GM12892 (cell line): ENCODE data around the gene NADK.

Experiments
- POLR2A ChIP-seq: IDR thresholded peaks from 2 replicates; pipeline ENCODE4 v1.6.1; 2011; ENCODE audit warnings: low read depth, low read length, control low read depth
- POLR2AphosphoS5 ChIP-seq: IDR thresholded peaks from 2 replicates; pipeline ENCODE4 v1.6.1; 2011; ENCODE audit warnings: low read depth, low read length, control low read depth
- TAF1 ChIP-seq: IDR thresholded peaks from 2 replicates; pipeline ENCODE4 v1.6.1; 2011; ENCODE audit warnings: low read depth, mild to moderate bottlenecking, control low read depth, low read length, borderline replicate concordance

DNA sequence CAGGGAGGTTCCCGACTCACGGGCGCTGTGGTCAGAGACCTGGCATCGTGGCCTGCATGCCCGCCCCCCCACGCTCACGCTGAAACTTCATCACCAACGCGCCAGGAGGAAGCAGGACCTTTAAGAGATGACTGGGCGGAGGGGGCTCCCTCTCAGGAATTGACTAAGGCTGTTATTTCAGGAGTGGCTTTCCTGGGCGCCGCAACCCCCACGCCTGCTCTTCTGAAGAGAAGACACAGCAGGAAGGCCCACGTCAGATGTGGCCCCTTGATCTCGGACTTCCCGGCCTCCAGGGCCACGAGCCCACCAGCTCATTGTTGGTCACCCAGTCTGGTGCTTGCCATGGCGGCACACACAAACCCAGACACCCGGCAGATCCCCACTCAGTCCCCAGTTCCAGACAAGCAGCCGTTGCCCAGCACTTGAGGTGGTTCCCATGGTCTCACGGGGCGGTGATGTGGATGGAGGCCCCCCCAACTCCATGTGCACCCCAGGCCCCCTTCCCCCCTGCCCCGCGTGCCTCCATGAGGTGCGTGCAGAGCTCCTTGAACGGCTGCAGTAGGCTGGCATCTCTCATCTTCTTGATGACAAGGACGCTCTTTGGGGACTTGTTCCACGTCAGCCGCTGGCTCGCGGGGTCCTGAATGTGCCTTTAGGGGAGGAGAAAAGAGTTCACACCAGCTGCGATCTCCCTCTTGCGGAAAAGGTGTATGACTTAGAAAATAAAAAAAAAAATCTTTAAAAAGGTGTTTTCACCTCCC is 21.4 kb downstream of the NADK start:
- TF ChIP-seq POLR2A = no peak
- TF ChIP-seq TAF1 = no peak
- no peak for TF ChIP-seq POLR2AphosphoS5
